Stimulated activated CD4-positive, alpha-beta T cell treated with anti-CD3 and anti-CD28 coated beads, Interleukin-4, amount 100 ng/mL, for 48 hours (primary cell): ENCODE results near the gene PCDHA11.
"Not testable (repeated sequence)": the region's sequence is repeated elsewhere in the genome, so short reads cannot be mapped to it uniquely, and the experiment has no call there.

ENCODE experiments used
- DNase-seq, 2 donors: peaks; one replicate each; pipeline ENCODE4 v3.0.0-alpha.2; 2020; ENCODE audit warnings: low read depth in 2 of 2

Gene PCDHA11

GRCh38 chr5:140868721-140869554 is at the start of gene PCDHA11:
Gene PCDHA11, plus strand, starts transcription at chr5:140868957. Its CDS starts 147 bp downstream, at chr5:140869104.
- no peak for DNase-seq

- DNase-seq = peak; percentile 10 to 42
Observed at GRCh38 chr5:140821375-140822280, 47.1 kb upstream of the PCDHA11 start, which contains the start of gene PCDHA5. Gene PCDHA5, plus strand, starts transcription at chr5:140821613.

- no peak for DNase-seq
Observed at GRCh38 chr5:140822281-140822629, 46.5 kb upstream of the PCDHA11 start.

- DNase-seq = not testable (repeated sequence)
Observed at GRCh38 chr5:140822969-140823368, 45.8 kb upstream of the PCDHA11 start.

- DNase-seq = no peak
Observed at GRCh38 chr5:140823475-140823874, 45.3 kb upstream of the PCDHA11 start.

GRCh38 chr5:140827704-140828361 is 40.9 kb upstream of the PCDHA11 start, which contains the start of gene PCDHA6:
Gene PCDHA6, plus strand, starts transcription at chr5:140827960. Its CDS starts 132 bp downstream, at chr5:140828092.
- no peak for DNase-seq

GRCh38 chr5:140828362-140828737 is 40.4 kb upstream of the PCDHA11 start:
- DNase-seq = no peak

GRCh38 chr5:140829511-140830501 is 39.0 kb upstream of the PCDHA11 start:
- DNase-seq = not testable (repeated sequence)

GRCh38 chr5:140833993-140834392 is 34.8 kb upstream of the PCDHA11 start, which contains the start of gene PCDHA7:
Gene PCDHA7, plus strand, starts transcription at chr5:140834269. Its CDS starts 115 bp downstream, at chr5:140834384.
- DNase-seq = no peak

- DNase-seq = not testable (repeated sequence)
Observed at GRCh38 chr5:140834439-140835008, 34.2 kb upstream of the PCDHA11 start.

GRCh38 chr5:140835622-140836510 is 32.9 kb upstream of the PCDHA11 start:
- no peak for DNase-seq

- no peak for DNase-seq
Observed at GRCh38 chr5:140840978-140841962, 27.5 kb upstream of the PCDHA11 start, which contains the start of gene PCDHA8. Gene PCDHA8, plus strand, starts transcription at chr5:140841187. Its CDS starts 135 bp downstream, at chr5:140841322.

- no peak for DNase-seq
Observed at GRCh38 chr5:140842798-140843733, 25.7 kb upstream of the PCDHA11 start.

GRCh38 chr5:140848139-140849102 is 20.3 kb upstream of the PCDHA11 start, which contains the start of gene PCDHA9:
Gene PCDHA9, plus strand, starts transcription at chr5:140848382. Its CDS starts 114 bp downstream, at chr5:140848496.
- DNase-seq = not testable (repeated sequence)
